K562 (cell line): ENCODE measurements around the gene FCHSD1. TPM values are rescaled to one million over a fixed set of nuclear protein-coding genes. Genes with fewer than 3 reads are reported as not detected.

Source experiments
- ATF1 ChIP-seq, 2 experiments: fragments of 450-650 bp in 1 of 2; IDR thresholded peaks; 2 replicates each; pipeline ENCODE4 v1.6.1; 2016; ENCODE audit warnings: missing compliant biosample characterization in 1 of 2, missing genetic modification characterization in 1 of 2
- C11orf30 ChIP-seq: fragments of 450-650 bp; IDR thresholded peaks from 2 replicates; pipeline ENCODE4 v1.6.1; 2016; ENCODE audit warnings: low read depth, mild to moderate bottlenecking
- NFE2 ChIP-seq: IDR thresholded peaks from 2 replicates; pipeline ENCODE4 v1.6.1; 2014; ENCODE audit warnings: antibody characterized with exemption, low read depth
- TSC22D4 ChIP-seq: fragments of 450-650 bp; IDR thresholded peaks from 2 replicates; pipeline ENCODE4 v1.6.1; 2016; ENCODE audit warnings: missing genetic modification characterization, missing biosample characterization, control low read depth
- ZBTB1 ChIP-seq: sonication (generic); formaldehyde crosslinking; IDR thresholded peaks from 2 replicates; pipeline ENCODE4 v1.8.1; 2023; ENCODE audit warnings: missing genetic modification reagents, low read depth, mild to moderate bottlenecking, borderline replicate concordance
- ZNF232 ChIP-seq: sonication (generic); formaldehyde crosslinking; IDR thresholded peaks from 2 replicates; pipeline ENCODE4 v1.8.0; 2022; ENCODE audit warnings: mild to moderate bottlenecking, missing genetic modification reagents
- ZNF444 ChIP-seq: fragments of 250-450 bp; sonication (Bioruptor Pico); IDR thresholded peaks from 2 replicates; pipeline ENCODE4 v1.4.0; 2020; ENCODE audit warnings: mild to moderate bottlenecking, moderate library complexity
- ZNF644 ChIP-seq: fragments of 200-800 bp; sonication (Bioruptor generic); IDR thresholded peaks from 2 replicates; pipeline ENCODE4 v1.6.1; 2016; ENCODE audit warnings: low read depth, missing genetic modification characterization, missing compliant biosample characterization
- ZNF830 ChIP-seq: fragments of 250-450 bp; sonication (Bioruptor Pico); IDR thresholded peaks from 2 replicates; pipeline ENCODE4 v1.5.0; 2021; ENCODE audit warnings: mild to moderate bottlenecking
- polyA plus RNA-seq, 8 experiments: library from polyadenylated mRNA; depleted of rRNA in 4 of 8; stranded (reverse) in 5 of 8; unstranded in 3 of 8; fragments of >200 nt; fragmentation: Nextera tagmentation in 2 of 8; fragmentation: Illumina TruSeq in 1 of 8; extraction: Ambion mirVana in 2 of 8; extraction: Trizol in 1 of 8; gene quantifications; 2 replicates each; pipeline versions ENCODE4 v1.2.1 to v1.2.3, GENCODE V29; 2011 to 2014; ENCODE audit warnings: inconsistent platforms in 1 of 8, missing spikeins in 1 of 8
- total RNA-seq, 7 experiments: library from RNA; depleted of rRNA in 6 of 7; stranded (reverse); fragments of >200 nt in 6 of 7; fragmentation: Illumina TruSeq in 2 of 7; extraction: Trizol in 2 of 7; gene quantifications; 2 replicates each; pipeline versions ENCODE4 v1.2.1 to v1.2.3, GENCODE V29; 2011 to 2021; ENCODE audit warnings: low replicate concordance in 1 of 7
- TF ChIP-seq, protein P1 (sequence below), 2 experiments: fragments of 150-350 bp in 1 of 2; IDR thresholded peaks; 2 replicates each; pipeline ENCODE4 v1.6.1; 2012 to 2016; ENCODE audit warnings: low read depth in 2 of 2, low read length in 2 of 2, mild to moderate bottlenecking in 1 of 2, moderate library complexity in 1 of 2
- TF ChIP-seq, protein P2 (sequence below): fragments of 250-450 bp; sonication (Bioruptor Pico); IDR thresholded peaks from 2 replicates; pipeline ENCODE4 v1.5.0; 2020; ENCODE audit warnings: mild to moderate bottlenecking
- TF ChIP-seq, protein P3 (sequence below): IDR thresholded peaks from 2 replicates; pipeline ENCODE4 v1.6.1; 2011; ENCODE audit not compliant: insufficient read length; ENCODE audit errors: extremely low read depth
- TF ChIP-seq, protein P4 (sequence below): fragments of 250-450 bp; sonication (Bioruptor Pico); IDR thresholded peaks from 2 replicates; pipeline ENCODE4 v1.8.0; 2022; ENCODE audit warnings: inconsistent platforms
- TF ChIP-seq, protein P5 (sequence below): fragments of 450-650 bp; IDR thresholded peaks from 2 replicates; pipeline ENCODE4 v1.6.1; 2016; ENCODE audit warnings: missing biosample characterization, missing genetic modification characterization
- TF ChIP-seq, protein P6 (sequence below): fragments of 250-450 bp; sonication (Bioruptor Pico); IDR thresholded peaks from 2 replicates; pipeline ENCODE4 v1.4.0; 2020; ENCODE audit warnings: mild to moderate bottlenecking, moderate library complexity, borderline replicate concordance

Gene FCHSD1
- total and polyA plus RNA-seq, 9 of the 15 experiments (the other 6 are each of a cell fraction or from before 2014, with no cell fraction given) = 0.35 to 37.5 (median 13.6) TPM

DNA sequence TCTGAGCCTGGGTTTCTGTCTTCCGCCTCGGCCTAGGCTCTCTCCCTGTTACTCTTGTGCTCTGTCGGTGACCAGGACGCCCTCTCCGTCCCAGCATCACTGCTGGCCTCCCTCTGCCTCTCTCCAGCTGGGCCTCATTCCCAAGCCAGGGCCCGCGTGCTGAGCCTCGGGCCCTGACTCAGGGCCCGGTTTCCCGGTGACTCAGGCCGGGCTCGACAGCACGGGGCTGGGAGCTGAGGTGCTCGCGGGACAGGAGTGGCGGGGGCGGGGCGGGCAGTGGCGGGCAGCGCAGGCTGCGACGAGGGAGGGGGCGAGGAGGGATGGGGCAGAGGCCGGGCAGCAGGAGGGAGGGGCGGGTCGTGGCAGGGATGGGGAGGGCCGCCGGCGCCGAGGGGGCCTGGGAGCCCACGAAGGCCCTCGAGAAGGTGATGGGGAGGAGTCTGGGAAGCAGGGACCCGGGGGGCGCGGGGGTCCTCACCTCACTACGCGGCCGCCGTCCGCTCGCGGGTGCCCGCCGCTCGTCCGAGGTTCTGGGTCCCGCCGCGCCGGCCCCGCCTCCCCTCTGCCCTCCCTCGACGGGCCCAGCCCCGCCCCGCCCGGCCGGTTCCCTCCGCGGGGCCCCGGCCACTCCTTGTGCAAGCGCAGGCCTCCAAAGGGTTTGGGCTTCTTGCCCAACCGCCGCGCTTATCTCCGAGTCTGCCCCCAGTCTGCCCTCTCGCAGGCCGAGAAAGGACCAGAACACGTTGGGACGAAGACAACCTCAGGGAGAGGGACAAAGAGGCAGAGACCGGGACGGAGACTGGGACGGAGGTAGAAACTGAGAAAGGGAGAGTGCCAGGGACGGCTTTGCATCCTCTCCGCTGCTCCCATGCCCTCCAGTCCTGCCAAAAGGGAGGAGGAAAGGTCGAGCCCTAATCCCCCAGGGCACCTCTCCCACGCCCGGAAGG lies 30.8 kb upstream of the FCHSD1 start, which contains the start of gene ARAP3 (continued):
- TF ChIP-seq, protein P1, sequence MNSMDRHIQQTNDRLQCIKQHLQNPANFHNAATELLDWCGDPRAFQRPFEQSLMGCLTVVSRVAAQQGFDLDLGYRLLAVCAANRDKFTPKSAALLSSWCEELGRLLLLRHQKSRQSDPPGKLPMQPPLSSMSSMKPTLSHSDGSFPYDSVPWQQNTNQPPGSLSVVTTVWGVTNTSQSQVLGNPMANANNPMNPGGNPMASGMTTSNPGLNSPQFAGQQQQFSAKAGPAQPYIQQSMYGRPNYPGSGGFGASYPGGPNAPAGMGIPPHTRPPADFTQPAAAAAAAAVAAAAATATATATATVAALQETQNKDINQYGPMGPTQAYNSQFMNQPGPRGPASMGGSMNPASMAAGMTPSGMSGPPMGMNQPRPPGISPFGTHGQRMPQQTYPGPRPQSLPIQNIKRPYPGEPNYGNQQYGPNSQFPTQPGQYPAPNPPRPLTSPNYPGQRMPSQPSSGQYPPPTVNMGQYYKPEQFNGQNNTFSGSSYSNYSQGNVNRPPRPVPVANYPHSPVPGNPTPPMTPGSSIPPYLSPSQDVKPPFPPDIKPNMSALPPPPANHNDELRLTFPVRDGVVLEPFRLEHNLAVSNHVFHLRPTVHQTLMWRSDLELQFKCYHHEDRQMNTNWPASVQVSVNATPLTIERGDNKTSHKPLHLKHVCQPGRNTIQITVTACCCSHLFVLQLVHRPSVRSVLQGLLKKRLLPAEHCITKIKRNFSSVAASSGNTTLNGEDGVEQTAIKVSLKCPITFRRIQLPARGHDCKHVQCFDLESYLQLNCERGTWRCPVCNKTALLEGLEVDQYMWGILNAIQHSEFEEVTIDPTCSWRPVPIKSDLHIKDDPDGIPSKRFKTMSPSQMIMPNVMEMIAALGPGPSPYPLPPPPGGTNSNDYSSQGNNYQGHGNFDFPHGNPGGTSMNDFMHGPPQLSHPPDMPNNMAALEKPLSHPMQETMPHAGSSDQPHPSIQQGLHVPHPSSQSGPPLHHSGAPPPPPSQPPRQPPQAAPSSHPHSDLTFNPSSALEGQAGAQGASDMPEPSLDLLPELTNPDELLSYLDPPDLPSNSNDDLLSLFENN (IDR thresholded peaks at IDR 0.05; ENCODE audit: low read depth in 2 of 2, low read length in 2 of 2) = no peak
- TF ChIP-seq NFE2 (no peak), ZNF830 (CRISPR knock-in tag) (no peak), C11orf30 (no peak), ZNF444 (no peak), ZNF644 (tag) (no peak), ATF1 (CRISPR knock-in tag; IDR thresholded peaks at IDR 0.05) (no peak), ATF1 (tag; IDR thresholded peaks at IDR 0.05) (no peak), ZNF232 (CRISPR knock-in tag) (no peak), TSC22D4 (tag) (no peak), ZBTB1 (CRISPR knock-in tag) (no peak)
- TF ChIP-seq, protein P2, sequence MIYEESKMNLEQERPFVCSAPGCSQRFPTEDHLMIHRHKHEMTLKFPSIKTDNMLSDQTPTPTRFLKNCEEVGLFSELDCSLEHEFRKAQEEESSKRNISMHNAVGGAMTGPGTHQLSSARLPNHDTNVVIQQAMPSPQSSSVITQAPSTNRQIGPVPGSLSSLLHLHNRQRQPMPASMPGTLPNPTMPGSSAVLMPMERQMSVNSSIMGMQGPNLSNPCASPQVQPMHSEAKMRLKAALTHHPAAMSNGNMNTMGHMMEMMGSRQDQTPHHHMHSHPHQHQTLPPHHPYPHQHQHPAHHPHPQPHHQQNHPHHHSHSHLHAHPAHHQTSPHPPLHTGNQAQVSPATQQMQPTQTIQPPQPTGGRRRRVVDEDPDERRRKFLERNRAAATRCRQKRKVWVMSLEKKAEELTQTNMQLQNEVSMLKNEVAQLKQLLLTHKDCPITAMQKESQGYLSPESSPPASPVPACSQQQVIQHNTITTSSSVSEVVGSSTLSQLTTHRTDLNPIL (CRISPR knock-in tag) = no peak
- TF ChIP-seq, protein P3, sequence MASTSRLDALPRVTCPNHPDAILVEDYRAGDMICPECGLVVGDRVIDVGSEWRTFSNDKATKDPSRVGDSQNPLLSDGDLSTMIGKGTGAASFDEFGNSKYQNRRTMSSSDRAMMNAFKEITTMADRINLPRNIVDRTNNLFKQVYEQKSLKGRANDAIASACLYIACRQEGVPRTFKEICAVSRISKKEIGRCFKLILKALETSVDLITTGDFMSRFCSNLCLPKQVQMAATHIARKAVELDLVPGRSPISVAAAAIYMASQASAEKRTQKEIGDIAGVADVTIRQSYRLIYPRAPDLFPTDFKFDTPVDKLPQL = no peak
- TF ChIP-seq, protein P4, sequence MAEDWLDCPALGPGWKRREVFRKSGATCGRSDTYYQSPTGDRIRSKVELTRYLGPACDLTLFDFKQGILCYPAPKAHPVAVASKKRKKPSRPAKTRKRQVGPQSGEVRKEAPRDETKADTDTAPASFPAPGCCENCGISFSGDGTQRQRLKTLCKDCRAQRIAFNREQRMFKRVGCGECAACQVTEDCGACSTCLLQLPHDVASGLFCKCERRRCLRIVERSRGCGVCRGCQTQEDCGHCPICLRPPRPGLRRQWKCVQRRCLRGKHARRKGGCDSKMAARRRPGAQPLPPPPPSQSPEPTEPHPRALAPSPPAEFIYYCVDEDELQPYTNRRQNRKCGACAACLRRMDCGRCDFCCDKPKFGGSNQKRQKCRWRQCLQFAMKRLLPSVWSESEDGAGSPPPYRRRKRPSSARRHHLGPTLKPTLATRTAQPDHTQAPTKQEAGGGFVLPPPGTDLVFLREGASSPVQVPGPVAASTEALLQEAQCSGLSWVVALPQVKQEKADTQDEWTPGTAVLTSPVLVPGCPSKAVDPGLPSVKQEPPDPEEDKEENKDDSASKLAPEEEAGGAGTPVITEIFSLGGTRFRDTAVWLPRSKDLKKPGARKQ = no peak
- TF ChIP-seq, protein P5, sequence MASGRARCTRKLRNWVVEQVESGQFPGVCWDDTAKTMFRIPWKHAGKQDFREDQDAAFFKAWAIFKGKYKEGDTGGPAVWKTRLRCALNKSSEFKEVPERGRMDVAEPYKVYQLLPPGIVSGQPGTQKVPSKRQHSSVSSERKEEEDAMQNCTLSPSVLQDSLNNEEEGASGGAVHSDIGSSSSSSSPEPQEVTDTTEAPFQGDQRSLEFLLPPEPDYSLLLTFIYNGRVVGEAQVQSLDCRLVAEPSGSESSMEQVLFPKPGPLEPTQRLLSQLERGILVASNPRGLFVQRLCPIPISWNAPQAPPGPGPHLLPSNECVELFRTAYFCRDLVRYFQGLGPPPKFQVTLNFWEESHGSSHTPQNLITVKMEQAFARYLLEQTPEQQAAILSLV (tag) = no peak
- TF ChIP-seq, protein P6, sequence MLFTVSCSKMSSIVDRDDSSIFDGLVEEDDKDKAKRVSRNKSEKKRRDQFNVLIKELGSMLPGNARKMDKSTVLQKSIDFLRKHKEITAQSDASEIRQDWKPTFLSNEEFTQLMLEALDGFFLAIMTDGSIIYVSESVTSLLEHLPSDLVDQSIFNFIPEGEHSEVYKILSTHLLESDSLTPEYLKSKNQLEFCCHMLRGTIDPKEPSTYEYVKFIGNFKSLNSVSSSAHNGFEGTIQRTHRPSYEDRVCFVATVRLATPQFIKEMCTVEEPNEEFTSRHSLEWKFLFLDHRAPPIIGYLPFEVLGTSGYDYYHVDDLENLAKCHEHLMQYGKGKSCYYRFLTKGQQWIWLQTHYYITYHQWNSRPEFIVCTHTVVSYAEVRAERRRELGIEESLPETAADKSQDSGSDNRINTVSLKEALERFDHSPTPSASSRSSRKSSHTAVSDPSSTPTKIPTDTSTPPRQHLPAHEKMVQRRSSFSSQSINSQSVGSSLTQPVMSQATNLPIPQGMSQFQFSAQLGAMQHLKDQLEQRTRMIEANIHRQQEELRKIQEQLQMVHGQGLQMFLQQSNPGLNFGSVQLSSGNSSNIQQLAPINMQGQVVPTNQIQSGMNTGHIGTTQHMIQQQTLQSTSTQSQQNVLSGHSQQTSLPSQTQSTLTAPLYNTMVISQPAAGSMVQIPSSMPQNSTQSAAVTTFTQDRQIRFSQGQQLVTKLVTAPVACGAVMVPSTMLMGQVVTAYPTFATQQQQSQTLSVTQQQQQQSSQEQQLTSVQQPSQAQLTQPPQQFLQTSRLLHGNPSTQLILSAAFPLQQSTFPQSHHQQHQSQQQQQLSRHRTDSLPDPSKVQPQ (CRISPR knock-in tag) = no peak
